HL-60 (cell line): ENCODE measurements around the gene TROAP.
"Not testable (repeated sequence)": the region's sequence is repeated elsewhere in the genome, so short reads cannot be mapped to it uniquely, and the experiment has no call there.

Experiments
- DNase-seq, 2 experiments: peaks; one replicate each; pipeline ENCODE4 v3.0.0-alpha.2; 2010 to 2020; ENCODE audit warnings: low read depth in 1 of 2, low spot score in 1 of 2
- H3K27ac ChIP-seq: fragments of 250-450 bp; sonication (Bioruptor Pico); replicated peaks from 2 replicates; pipeline ENCODE4 v1.5.1; 2020; ENCODE audit warnings: mild to moderate bottlenecking, moderate library complexity
- H3K27me3 ChIP-seq: fragments of 250-450 bp; sonication (Bioruptor Pico); 2 replicates; pipeline ENCODE4 v1.5.1; 2021; ENCODE audit warnings: mild to moderate bottlenecking, moderate library complexity; ENCODE audit not compliant: insufficient read depth, poor library complexity, severe bottlenecking
- H3K4me3 ChIP-seq: replicated peaks from 2 replicates; pipeline ENCODE4 v1.5.1; 2011; ENCODE audit warnings: mild to moderate bottlenecking, control low read depth, low read length; ENCODE audit not compliant: insufficient read depth
- GABPA ChIP-seq: IDR thresholded peaks from 2 replicates; pipeline ENCODE4 v1.6.1; 2012; ENCODE audit warnings: low read depth
- POLR2AphosphoS5 ChIP-seq: IDR thresholded peaks from 2 replicates; pipeline ENCODE4 v1.6.1; 2012; ENCODE audit warnings: low read depth
- SPI1 ChIP-seq: IDR thresholded peaks from 2 replicates; pipeline ENCODE4 v1.6.1; 2012; ENCODE audit warnings: low read depth, mild to moderate bottlenecking, borderline replicate concordance
- TF ChIP-seq, protein P1 (sequence below): IDR thresholded peaks from 2 replicates; pipeline ENCODE4 v1.6.1; 2012; ENCODE audit warnings: low read depth; ENCODE audit not compliant: insufficient replicate concordance
- TF ChIP-seq, protein P2 (sequence below): IDR thresholded peaks from one replicate; pipeline ENCODE4 v1.5.1; 2011; ENCODE audit warnings: low read length, control low read depth, inconsistent platforms; ENCODE audit not compliant: insufficient read depth

Gene TROAP

DNA sequence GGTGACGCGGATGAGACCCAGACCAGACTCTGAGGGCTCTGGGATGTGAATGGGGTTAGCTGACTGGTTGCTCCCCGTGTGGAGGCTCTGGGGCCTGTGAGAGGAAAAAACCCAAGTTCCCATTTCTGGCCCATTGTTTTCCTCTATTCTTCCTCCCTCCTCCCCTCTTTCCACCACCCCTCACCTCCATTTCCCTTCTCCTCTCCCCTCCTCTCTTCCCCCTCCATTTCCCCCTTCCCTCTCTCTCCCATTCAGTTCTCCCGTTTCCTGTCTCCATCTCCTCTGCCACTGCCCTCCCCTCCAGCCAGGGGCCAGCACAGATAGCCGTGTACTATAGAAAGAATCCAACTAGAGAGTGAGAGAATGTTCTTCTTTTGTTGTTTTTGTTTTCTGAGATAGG lies 40.8 kb upstream of the TROAP start:
- no peak overlapping the region for H3K4me3 ChIP-seq
- peaks cover 14% of the 10 kb centered on the region for H3K27me3 ChIP-seq
- TF ChIP-seq, protein P1, sequence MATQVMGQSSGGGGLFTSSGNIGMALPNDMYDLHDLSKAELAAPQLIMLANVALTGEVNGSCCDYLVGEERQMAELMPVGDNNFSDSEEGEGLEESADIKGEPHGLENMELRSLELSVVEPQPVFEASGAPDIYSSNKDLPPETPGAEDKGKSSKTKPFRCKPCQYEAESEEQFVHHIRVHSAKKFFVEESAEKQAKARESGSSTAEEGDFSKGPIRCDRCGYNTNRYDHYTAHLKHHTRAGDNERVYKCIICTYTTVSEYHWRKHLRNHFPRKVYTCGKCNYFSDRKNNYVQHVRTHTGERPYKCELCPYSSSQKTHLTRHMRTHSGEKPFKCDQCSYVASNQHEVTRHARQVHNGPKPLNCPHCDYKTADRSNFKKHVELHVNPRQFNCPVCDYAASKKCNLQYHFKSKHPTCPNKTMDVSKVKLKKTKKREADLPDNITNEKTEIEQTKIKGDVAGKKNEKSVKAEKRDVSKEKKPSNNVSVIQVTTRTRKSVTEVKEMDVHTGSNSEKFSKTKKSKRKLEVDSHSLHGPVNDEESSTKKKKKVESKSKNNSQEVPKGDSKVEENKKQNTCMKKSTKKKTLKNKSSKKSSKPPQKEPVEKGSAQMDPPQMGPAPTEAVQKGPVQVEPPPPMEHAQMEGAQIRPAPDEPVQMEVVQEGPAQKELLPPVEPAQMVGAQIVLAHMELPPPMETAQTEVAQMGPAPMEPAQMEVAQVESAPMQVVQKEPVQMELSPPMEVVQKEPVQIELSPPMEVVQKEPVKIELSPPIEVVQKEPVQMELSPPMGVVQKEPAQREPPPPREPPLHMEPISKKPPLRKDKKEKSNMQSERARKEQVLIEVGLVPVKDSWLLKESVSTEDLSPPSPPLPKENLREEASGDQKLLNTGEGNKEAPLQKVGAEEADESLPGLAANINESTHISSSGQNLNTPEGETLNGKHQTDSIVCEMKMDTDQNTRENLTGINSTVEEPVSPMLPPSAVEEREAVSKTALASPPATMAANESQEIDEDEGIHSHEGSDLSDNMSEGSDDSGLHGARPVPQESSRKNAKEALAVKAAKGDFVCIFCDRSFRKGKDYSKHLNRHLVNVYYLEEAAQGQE, result no peak
- TF ChIP-seq, protein P2, sequence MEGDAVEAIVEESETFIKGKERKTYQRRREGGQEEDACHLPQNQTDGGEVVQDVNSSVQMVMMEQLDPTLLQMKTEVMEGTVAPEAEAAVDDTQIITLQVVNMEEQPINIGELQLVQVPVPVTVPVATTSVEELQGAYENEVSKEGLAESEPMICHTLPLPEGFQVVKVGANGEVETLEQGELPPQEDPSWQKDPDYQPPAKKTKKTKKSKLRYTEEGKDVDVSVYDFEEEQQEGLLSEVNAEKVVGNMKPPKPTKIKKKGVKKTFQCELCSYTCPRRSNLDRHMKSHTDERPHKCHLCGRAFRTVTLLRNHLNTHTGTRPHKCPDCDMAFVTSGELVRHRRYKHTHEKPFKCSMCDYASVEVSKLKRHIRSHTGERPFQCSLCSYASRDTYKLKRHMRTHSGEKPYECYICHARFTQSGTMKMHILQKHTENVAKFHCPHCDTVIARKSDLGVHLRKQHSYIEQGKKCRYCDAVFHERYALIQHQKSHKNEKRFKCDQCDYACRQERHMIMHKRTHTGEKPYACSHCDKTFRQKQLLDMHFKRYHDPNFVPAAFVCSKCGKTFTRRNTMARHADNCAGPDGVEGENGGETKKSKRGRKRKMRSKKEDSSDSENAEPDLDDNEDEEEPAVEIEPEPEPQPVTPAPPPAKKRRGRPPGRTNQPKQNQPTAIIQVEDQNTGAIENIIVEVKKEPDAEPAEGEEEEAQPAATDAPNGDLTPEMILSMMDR, result no peak
- TF ChIP-seq SPI1 (no peak), POLR2AphosphoS5 (no peak), GABPA (no peak)
- DNase-seq, result no peak
- H3K27ac ChIP-seq, result no peak overlapping the region

DNA sequence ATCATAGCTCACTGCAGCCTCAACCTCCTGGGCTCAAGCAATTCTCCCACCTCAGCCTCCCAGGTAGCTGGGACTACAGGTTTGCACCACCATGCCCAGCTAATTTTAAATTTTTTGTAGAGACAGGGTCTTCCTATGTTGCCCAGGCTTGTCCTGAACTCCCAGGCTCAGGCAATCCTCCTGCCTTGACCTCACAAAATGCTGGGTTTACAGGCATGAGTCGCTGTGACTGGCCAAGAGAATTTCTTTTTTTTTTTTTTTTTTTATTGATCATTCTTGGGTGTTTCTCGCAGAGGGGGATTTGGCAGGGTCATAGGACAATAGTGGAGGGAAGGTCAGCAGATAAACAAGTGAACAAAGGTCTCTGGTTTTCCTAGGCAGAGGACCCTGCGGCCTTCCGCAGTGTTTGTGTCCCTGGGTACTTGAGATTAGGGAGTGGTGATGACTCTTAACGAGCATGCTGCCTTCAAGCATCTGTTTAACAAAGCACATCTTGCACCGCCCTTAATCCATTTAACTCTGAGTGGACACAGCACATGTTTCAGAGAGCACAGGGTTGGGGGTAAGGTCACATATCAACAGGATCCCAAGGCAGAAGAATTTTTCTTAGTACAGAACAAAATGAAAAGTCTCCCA lies 40.2 kb upstream of the TROAP start:
- not testable (repeated sequence) for DNase-seq, H3K27ac ChIP-seq, H3K4me3 ChIP-seq
- peaks cover 18% of the 10 kb centered on the region for H3K27me3 ChIP-seq

DNA sequence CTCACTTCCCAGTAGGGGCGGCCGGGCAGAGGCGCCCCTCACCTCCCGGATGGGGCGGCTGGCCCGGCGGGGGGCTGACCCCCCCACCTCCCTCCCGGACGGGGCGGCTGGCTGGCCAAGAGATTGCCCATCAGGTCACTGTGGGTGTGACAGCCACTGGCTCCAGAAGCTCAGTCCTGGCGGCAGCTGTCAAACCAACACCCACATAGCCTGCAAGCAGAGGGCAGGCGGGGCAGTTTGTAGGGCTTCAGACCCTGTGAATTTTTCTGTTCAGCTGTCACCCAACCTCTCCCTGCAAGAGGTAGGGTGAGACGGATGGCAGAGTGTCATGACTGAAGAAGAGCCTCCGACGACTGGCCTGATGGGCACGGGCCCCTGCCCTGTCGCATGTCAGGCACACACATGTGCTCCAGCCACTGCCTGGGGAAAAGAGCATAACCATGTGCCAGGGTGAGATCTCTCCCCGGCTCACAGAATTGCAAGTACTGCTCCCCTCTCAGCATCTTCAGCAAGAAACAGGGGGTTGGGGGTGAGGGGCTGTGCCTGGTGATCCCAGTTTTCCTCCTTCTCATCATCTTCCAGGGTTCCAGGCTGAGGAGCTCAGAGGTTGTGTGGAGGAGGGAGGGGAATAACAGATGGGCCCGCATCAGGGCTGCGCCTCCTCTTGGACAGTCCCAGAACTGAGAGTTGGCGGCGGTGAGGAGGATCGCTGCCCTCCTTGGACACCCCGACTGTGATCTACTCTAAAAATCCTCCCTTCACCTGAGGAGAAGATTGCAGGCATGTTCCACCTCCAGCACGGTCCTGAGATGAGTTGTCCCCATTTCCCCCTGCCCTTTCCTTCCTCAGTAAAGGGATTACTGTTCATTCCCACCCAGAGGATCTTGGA lies 39.3 kb upstream of the TROAP start:
- Histone ChIP-seq H3K4me3 (no peak overlapping the region), H3K27me3 (peaks cover 18% of the 10 kb centered on the region), H3K27ac (no peak overlapping the region)
- no peak for DNase-seq
- no peak for TF ChIP-seq SPI1
- TF ChIP-seq, protein P2, result no peak
- TF ChIP-seq, protein P1, result no peak

DNA sequence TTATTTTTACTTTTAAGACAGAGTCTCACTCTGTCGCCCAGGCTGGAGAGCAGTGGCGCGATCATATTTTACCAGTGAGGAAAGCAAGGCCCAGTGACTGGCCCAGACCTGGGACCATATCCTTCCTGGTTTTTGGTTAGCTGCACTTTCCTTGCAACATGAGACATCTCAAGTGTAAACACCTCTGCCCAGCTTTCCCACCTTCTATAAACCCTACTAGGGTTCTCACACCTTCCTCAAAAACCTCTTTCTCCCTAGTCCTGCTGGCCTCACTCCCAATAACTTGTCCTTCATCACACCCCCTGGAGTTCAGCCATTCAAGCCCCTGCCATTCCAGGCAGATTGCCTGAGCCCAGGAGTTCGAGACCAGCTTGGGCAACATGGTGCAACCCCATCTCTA lies 38.4 kb upstream of the TROAP start:
- no peak for DNase-seq
- Histone ChIP-seq H3K27me3 (peaks cover 18% of the 10 kb centered on the region), H3K4me3 (no peak overlapping the region), H3K27ac (no peak overlapping the region)
- TF ChIP-seq GABPA (no peak), SPI1 (no peak), POLR2AphosphoS5 (no peak)
- TF ChIP-seq, protein P2, result no peak
- TF ChIP-seq, protein P1, result no peak
